GM23248 (cell line): ENCODE data around the gene PLEKHA5.

Experiments
- EZH2 ChIP-seq: fragments of 200-600 bp; sonication (generic); IDR thresholded peaks from 2 replicates; pipeline ENCODE4 v1.6.1; 2018; ENCODE audit warnings: antibody characterized with exemption, mild to moderate bottlenecking; ENCODE audit not compliant: insufficient read depth, poor library complexity, severe bottlenecking
- EZH2phosphoT487 ChIP-seq: fragments of 200-600 bp; sonication (generic); IDR thresholded peaks from 2 replicates; pipeline ENCODE4 v1.6.1; 2018; ENCODE audit warnings: antibody characterized with exemption, moderate library complexity, mild to moderate bottlenecking, low read depth; ENCODE audit not compliant: insufficient read depth

GRCh38 chr12:19301688-19302087, 172.2 kb downstream of the PLEKHA5 start:
- TF ChIP-seq EZH2phosphoT487: no peak
- TF ChIP-seq EZH2: no peak
